Stomach (tissue), 9 donors: ENCODE data around the gene CAPZA1. TPM values are rescaled to one million over a fixed set of nuclear protein-coding genes. Genes with fewer than 3 reads are reported as not detected.

Source experiments
- DNase-seq, 2 donors: peaks; one replicate each; pipeline versions ENCODE4 v3.0.0 to v3.0.0-alpha.2; 2013 to 2019
- H3K27ac ChIP-seq, 5 donors: fragments of 200-600 bp in 4 of 5; sonication (generic) in 4 of 5; one replicate each; pipeline ENCODE4 v1.5.1; 2013 to 2019; ENCODE audit warnings: mild to moderate bottlenecking in 1 of 5, moderate library complexity in 1 of 5
- H3K27me3 ChIP-seq, 3 donors: fragments of 200-600 bp; sonication (generic); one replicate each; pipeline ENCODE4 v1.5.1; 2017 to 2019; ENCODE audit warnings: mixed run types in 1 of 3
- H3K36me3 ChIP-seq, 4 donors: fragments of 200-600 bp; sonication (generic); 1 replicate in 3 of 4; 2 replicates in 1 of 4; pipeline ENCODE4 v1.5.1; 2016 to 2019
- H3K4me1 ChIP-seq, 4 donors: fragments of 200-600 bp; sonication (generic); one replicate each; pipeline ENCODE4 v1.5.1; 2016 to 2019
- H3K4me3 ChIP-seq, 4 donors: fragments of 200-600 bp; sonication (generic) in 3 of 4; one replicate each; pipeline ENCODE4 v1.5.1; 2016 to 2019; ENCODE audit warnings: mild to moderate bottlenecking in 1 of 4
- H3K9me3 ChIP-seq, 4 donors: fragments of 200-600 bp; sonication (generic); one replicate each; pipeline ENCODE4 v1.5.1; 2016 to 2019
- EP300 ChIP-seq: sonication (generic); formaldehyde crosslinking; IDR thresholded peaks from one replicate; pipeline ENCODE4 v1.6.1; 2017; ENCODE audit warnings: antibody characterized with exemption
- POLR2A ChIP-seq, 4 donors: fragments of 450-650 bp; IDR thresholded peaks; one replicate each; pipeline ENCODE4 v1.6.1; 2016; ENCODE audit warnings: antibody characterized with exemption in 4 of 4, control low read depth in 2 of 4, mild to moderate bottlenecking in 1 of 4, moderate library complexity in 1 of 4
- POLR2AphosphoS5 ChIP-seq, 3 donors: sonication (generic); formaldehyde crosslinking; IDR thresholded peaks; one replicate each; pipeline ENCODE4 v1.6.1; 2016; ENCODE audit warnings: antibody characterized with exemption in 3 of 3
- WGBS, 5 donors: extraction: QIAGEN DNeasy Blood & Tissue Kit in 3 of 5; methylation state at CpG; one replicate each; pipeline versions ENCODE4 v1.1.5 to v1.1.7; 2013 to 2018; 5-methylcytosine and 5-hydroxymethylcytosine counted together
- intact Hi-C: fragments of 100-400 bp; cut with DNase I; formaldehyde crosslinking; loops from one replicate; pipeline ENCODE4 v1.15.1; 2023; ENCODE audit warnings: low total_unique reads
- polyA plus RNA-seq, 3 donors: library from polyadenylated mRNA; stranded (reverse); fragments of 200-250 nt; gene quantifications; one replicate each; pipeline ENCODE4 v1.2.3, GENCODE V29; 2013
- small RNA-seq, 4 donors: library from RNA; depleted of rRNA; stranded (forward); fragments of <200 nt; gene quantifications; one replicate each; pipeline ENCODE3, GENCODE V24; 2016
- total RNA-seq, 5 donors: library from RNA; depleted of rRNA; stranded (reverse); fragments of >200 nt; gene quantifications; one replicate each; pipeline versions ENCODE4 v1.1.0 to v1.2.3, GENCODE V29; 2014 to 2016
- TF ChIP-seq, protein P1 (sequence below), 7 experiments: fragments of 450-650 bp in 4 of 7; fragments of 200-600 bp in 3 of 7; sonication (generic) in 3 of 7; IDR thresholded peaks; one replicate each; pipeline ENCODE4 v1.5.1; 2016 to 2019; ENCODE audit warnings: antibody characterized with exemption in 7 of 7, control low read depth in 2 of 7, mild to moderate bottlenecking in 1 of 7
- donor health status: healthy with polysubstance abuse.
- donor health status: Bipolar disorder and iron deficiency.
- donor health status: healthy.

CAPZA1 gene
- total and polyA plus RNA-seq, 8 donors, result 15.8 to 257 (median 67.0) TPM

DNA sequence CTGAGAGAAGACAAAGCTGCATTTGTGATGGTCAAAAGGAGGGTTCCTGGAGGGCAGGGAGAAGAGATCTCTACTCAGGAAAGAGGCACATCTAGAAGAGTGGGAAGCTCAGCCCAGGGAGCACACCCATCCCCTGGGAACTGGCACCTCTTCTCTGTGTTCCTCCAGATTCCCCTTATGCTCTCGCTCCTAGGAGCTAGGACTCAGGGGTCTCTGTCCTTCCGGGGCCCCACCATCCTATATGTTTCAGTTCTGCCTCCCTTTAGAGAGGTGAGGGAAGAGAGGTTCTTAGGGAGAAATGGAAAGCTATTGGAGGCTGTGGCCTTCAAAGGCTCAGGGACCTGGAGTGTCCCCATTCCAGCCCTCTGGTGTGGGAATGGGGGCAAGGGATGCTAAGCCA is 100.1 kb downstream of the CAPZA1 start:
- no peak overlapping the region for H3K4me3 ChIP-seq
- intact Hi-C loops, result loop anchor here (5.0 to 10.0 kb wide), 2 partner anchors 83 to 325 kb away; no protein-coding TSS in a partner anchor
- H3K27ac ChIP-seq, result no peak overlapping the region
- H3K4me1 ChIP-seq, result peaks cover 23 to 40% (median 33%) of the 10 kb centered on the region in 4 donors
- H3K27me3 ChIP-seq, result peaks cover 0 to 50% (median 0%) of the 10 kb centered on the region in 3 donors
- no peaks in the 10 kb centered on the region for H3K9me3 ChIP-seq
- H3K36me3 ChIP-seq, result no peaks in the 10 kb centered on the region
- WGBS, 5 donors, result 90 to 100% (median 94%) methylated on average over 2 of the region's 2 CpGs
- TF ChIP-seq POLR2AphosphoS5 (IDR thresholded peaks at IDR 0.05) (no peak), EP300 (no peak), POLR2A (IDR thresholded peaks at IDR 0.05) (no peak)
- TF ChIP-seq, protein P1, sequence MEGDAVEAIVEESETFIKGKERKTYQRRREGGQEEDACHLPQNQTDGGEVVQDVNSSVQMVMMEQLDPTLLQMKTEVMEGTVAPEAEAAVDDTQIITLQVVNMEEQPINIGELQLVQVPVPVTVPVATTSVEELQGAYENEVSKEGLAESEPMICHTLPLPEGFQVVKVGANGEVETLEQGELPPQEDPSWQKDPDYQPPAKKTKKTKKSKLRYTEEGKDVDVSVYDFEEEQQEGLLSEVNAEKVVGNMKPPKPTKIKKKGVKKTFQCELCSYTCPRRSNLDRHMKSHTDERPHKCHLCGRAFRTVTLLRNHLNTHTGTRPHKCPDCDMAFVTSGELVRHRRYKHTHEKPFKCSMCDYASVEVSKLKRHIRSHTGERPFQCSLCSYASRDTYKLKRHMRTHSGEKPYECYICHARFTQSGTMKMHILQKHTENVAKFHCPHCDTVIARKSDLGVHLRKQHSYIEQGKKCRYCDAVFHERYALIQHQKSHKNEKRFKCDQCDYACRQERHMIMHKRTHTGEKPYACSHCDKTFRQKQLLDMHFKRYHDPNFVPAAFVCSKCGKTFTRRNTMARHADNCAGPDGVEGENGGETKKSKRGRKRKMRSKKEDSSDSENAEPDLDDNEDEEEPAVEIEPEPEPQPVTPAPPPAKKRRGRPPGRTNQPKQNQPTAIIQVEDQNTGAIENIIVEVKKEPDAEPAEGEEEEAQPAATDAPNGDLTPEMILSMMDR (IDR thresholded peaks at IDR 0.05), result no peak
- DNase-seq, result no peak

- H3K4me3 ChIP-seq, result no peak overlapping the region
- H3K4me1 ChIP-seq, result peaks cover 18 to 31% (median 25%) of the 10 kb centered on the region in 4 donors
- H3K36me3 ChIP-seq, result no peaks in the 10 kb centered on the region
- H3K9me3 ChIP-seq, result no peaks in the 10 kb centered on the region
- intact Hi-C loops, result no loop called here
- no peak for DNase-seq
- TF ChIP-seq, protein P1 (IDR thresholded peaks at IDR 0.05), result no peak
- no peak for TF ChIP-seq POLR2A (IDR thresholded peaks at IDR 0.05)
- TF ChIP-seq EP300, result no peak
- TF ChIP-seq POLR2AphosphoS5 (IDR thresholded peaks at IDR 0.05), result no peak
- WGBS, 5 donors, result 57 to 76% (median 71%) methylated on average over 3 of the region's 3 CpGs
- peaks cover 0 to 50% (median 0%) of the 10 kb centered on the region in 3 donors for H3K27me3 ChIP-seq
- no peak overlapping the region for H3K27ac ChIP-seq
These were observed 101.2 kb downstream of the CAPZA1 start for GRCh38 chr1:112720800-112721199.

Small RNAs within 50 kb of the gene (small RNA-seq; reads per million reads assigned to genes)
- gene RNU7-70P, result 0 reads per million in 4 donors

Other genes with a start within 250 kb of the CAPZA1 start
- gene CTTNBP2NL, start 223.6 kb upstream of the CAPZA1 start, total RNA-seq, result 10 to 100 TPM; 13.3 to 41.5 (median 19.7) TPM
- 1 to 10 TPM; 3.6 to 6.9 (median 3.7) TPM for gene CTTNBP2NL, start 223.6 kb upstream of the CAPZA1 start, polyA plus RNA-seq
- gene WNT2B, start 110.9 kb upstream of the CAPZA1 start, total RNA-seq, result 10 to 100 TPM in 1 of 5 donors, 1 to 10 TPM in 3, not detected in 1; 2.3 to 19.5 (median 6.0) TPM
- 1 to 10 TPM; 1.7 to 2.9 (median 2.4) TPM for gene WNT2B, start 110.9 kb upstream of the CAPZA1 start, polyA plus RNA-seq
- gene ST7L, start 691 bp upstream of the CAPZA1 start, total RNA-seq, result 10 to 100 TPM in 3 of 5 donors, 1 to 10 TPM in 2; 3.5 to 85.7 (median 24.6) TPM
- gene ST7L, start 691 bp upstream of the CAPZA1 start, polyA plus RNA-seq, result 10 to 100 TPM in 1 of 3 donors, 1 to 10 TPM in 2; 7.3 to 15.0 (median 7.6) TPM
- 100 to 1,000 TPM in 1 of 5 donors, 10 to 100 TPM in 4; 25.9 to 137 (median 79.0) TPM for gene MOV10, start 54.8 kb downstream of the CAPZA1 start, total RNA-seq
- gene MOV10, start 54.8 kb downstream of the CAPZA1 start, polyA plus RNA-seq, result 10 to 100 TPM; 43.2 to 86.9 (median 54.5) TPM
- 100 to 1,000 TPM in 4 of 5 donors, 10 to 100 TPM in 1; 99.8 to 149 (median 113) TPM for gene RHOC, start 87.3 kb downstream of the CAPZA1 start, total RNA-seq
- gene RHOC, start 87.3 kb downstream of the CAPZA1 start, polyA plus RNA-seq, result 100 to 1,000 TPM; 159 to 375 (median 244) TPM
- gene PPM1J, start 95.5 kb downstream of the CAPZA1 start, total RNA-seq, result 1 to 10 TPM in 1 of 5 donors, under 1 TPM in 1, not detected in 3; 0.87 to 1.3 TPM
- 1 to 10 TPM in 1 of 3 donors, under 1 TPM in 1, not detected in 1; 0.50 to 4.0 TPM for gene PPM1J, start 95.5 kb downstream of the CAPZA1 start, polyA plus RNA-seq